HG02938 (cell line): ENCODE measurements around the gene F2RL2.

Experiments
- ATAC-seq: cut with Tn5 transposase; IDR thresholded peaks from one replicate; pipeline ENCODE4 v1.9.1; 2021; ENCODE audit warnings: mild to moderate bottlenecking, moderate library complexity; ENCODE audit not compliant: unreplicated experiment

F2RL2 gene, protein sequence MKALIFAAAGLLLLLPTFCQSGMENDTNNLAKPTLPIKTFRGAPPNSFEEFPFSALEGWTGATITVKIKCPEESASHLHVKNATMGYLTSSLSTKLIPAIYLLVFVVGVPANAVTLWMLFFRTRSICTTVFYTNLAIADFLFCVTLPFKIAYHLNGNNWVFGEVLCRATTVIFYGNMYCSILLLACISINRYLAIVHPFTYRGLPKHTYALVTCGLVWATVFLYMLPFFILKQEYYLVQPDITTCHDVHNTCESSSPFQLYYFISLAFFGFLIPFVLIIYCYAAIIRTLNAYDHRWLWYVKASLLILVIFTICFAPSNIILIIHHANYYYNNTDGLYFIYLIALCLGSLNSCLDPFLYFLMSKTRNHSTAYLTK

GRCh38 chr5:76622973-76623596 is at the start of gene F2RL2:
Gene F2RL2 (minus strand): TSS chr5:76623403. CDS start chr5:76623230, 173 bp downstream.
- no peak for ATAC-seq

DNA sequence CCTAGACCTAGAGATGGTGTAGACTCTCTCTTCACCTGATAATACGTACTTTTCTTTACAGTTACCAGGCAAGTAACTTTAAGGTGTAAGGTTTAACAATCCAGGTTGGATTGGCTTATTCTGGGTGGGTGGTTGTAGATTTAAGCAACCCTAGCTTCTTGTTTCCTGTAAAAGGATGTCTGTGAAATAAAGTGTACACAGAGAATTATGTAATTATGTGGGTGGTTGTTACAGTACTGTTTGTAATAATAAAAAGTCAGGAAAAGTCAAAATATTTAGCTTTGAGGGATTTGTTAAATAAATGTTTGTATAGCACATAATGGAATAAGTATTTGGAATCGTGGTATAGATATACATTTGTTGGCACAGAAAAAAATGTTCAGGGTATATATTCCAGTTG is 49.0 kb upstream of the F2RL2 start:
- no peak for ATAC-seq

- no peak for ATAC-seq
Observed at GRCh38 chr5:76670508-76670907, 47.3 kb upstream of the F2RL2 start.

DNA sequence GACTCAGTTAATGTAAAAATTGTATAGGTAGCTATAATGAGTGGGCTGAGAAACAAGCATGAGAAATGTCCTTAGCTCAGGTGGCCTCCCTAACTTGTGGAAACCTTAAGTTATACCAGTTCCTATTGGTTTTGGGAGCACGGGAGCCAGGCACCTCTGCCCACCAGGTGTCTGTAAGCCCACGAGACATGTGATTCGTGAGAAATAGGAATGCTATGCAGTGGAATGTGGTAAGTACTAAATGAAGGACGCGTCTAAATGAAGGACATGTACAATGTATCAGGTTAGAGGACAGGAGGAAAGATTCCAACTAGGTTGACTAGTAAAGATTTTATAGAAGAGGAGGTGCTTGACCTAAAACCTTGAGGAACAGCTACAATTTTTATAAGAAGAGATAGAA is 46.0 kb upstream of the F2RL2 start:
- no peak for ATAC-seq

- ATAC-seq: no peak
Observed at GRCh38 chr5:76667495-76667894, 44.3 kb upstream of the F2RL2 start.

GRCh38 chr5:76664079-76664478 is 40.9 kb upstream of the F2RL2 start:
- no peak for ATAC-seq

DNA sequence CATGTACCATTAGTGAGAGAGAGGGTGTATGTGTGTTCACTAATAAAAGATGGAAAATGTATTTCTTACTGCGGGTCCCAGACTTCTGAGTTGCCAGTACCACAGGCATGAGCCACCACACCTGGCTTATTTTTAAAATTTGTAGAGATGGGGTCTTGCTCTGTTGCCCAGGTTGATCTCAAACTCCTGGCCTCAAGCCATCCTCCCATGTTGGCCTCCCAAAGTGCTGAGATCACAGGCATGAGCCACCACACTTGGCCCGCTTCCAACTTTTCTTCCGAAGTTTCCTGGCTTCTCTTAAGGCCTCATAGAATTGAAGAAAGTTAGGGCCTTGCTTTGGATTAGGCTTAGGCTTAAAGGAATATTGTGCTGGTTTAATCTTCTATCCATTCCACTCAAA is 40.4 kb upstream of the F2RL2 start:
- ATAC-seq: no peak

DNA sequence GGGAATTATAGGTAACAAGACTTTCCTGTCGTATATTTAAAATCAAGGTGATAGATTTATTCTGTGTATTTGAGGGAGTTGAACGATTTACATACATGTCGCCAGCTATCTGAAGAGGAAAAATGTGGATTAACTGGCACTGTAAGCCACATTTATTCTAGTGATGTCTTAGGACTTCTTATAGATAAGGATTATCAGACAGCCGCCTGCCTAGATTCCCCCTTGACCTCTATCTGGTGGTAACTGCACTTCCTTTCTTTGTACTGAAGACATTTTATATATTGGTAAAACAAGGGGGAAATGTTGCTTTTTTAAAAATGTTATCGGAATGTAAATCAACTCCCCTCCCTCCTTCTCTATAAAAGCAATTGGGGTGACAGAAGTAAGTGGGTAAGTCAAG is 39.3 kb upstream of the F2RL2 start:
- ATAC-seq: no peak

- ATAC-seq: no peak
Observed at GRCh38 chr5:76660360-76660759, 37.2 kb upstream of the F2RL2 start.

DNA sequence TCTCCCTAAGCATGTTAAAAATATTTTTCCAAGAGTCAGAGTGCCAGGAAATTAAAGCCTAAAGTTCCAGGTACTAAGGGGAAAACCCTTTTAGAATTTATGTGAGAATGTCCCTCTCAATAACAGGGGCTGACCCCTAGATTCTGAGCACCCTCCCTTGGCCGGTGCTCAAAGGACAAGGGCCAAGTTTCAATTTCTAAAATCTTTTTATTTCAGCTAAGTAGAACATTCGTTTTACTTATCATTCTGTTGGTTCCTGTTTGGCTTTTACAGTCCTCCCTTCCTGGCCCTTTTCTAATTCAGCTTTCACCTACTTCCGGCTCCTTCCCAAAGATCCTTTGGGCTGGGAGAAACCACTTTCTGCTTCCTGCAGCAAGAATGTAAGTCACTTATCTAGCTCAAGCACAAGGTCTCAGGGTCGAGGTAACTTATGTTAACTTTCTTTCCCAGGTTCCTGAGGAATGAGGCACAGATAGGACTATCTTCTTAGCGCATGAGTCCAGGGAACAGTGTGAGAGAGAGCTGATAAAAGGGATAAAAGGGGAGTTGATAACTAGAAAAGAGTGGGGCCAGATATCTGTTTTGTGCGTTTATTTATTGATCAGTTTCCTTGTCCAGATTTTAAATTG is 34.6 kb upstream of the F2RL2 start:
- ATAC-seq: no peak

GRCh38 chr5:76657091-76657490 is 33.9 kb upstream of the F2RL2 start:
- no peak for ATAC-seq

DNA sequence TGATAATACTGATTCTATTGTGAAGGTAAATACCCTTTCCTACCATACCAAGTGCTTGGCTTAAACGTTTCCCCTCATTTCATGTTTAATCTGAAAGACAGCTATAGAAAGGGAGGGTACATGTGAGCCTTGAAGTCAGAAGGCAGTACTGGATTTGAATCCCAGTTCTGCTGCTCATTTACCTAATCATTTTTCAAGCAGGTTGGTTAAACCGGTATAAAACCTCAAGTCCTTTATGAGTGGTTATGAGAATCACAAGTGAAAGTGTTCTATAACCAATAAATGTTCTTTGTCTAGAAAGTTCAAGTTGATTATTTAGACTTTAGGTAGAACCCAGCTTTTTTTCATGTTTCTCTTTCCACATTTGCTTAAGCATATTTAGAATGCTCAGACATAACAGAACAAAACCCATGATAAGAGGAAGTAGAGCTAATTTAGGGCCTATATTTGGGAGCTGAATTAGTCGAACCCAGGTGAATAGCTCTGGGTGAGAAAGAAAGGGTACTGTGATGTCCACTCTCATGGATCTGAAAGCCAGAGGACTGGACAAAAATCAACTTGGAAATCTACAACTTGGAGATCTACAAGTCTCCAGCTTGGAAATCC is 29.7 kb upstream of the F2RL2 start:
- ATAC-seq: no peak

- no peak for ATAC-seq
Observed at GRCh38 chr5:76649140-76649539, 25.9 kb upstream of the F2RL2 start.

DNA sequence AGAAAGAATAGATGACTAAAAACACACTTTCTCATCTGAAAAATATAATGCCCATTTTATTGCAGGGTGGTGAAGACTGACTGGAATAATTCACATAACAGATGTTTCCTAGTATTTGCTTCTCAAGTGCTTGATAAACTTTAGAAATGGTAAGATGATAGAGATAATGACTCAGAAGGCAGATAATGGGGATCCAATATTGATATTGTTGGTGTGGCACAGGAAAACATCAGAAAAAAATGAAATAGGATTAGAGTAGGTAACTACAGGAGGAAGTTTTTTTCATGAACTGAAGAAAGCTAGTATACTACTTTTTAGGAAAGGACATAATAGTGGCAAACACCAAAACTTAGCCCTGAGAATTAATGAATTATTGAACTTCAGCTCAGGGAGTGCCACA is 20.2 kb upstream of the F2RL2 start:
- ATAC-seq: no peak

DNA sequence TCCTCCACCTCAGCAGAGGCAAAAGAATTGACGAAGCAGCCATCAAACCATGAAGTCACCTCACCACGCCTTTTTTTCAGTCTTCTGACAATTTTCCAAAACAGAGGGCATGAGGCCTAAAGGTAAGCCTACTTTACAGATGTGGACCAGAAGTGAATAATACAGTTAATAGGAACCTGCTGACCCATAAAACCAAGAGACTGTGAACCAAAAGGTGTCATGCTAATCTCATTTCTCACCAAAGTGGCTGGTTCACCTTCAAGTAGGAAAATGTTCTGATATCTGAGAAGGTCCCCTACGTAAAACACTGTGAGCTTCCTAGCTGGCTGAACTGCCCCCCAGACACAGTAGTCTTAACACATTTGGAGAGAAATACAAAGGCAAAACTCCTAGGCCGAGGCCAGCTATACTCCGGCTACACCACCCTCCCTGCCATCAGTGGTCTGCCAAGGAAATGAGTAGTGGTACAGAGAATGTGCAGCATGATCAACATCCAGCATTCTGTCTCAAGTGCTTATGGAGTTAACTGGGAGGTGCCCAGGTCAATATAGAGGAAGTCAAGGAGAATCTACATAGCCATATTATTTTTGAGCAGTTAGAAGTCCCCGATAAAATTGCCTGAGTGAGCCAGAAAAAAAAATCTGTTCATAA is 19.3 kb upstream of the F2RL2 start:
- no peak for ATAC-seq

GRCh38 chr5:76641514-76642120 is 18.4 kb upstream of the F2RL2 start:
- ATAC-seq: no peak

- no peak for ATAC-seq
Observed at GRCh38 chr5:76638479-76638878, 15.3 kb upstream of the F2RL2 start.

DNA sequence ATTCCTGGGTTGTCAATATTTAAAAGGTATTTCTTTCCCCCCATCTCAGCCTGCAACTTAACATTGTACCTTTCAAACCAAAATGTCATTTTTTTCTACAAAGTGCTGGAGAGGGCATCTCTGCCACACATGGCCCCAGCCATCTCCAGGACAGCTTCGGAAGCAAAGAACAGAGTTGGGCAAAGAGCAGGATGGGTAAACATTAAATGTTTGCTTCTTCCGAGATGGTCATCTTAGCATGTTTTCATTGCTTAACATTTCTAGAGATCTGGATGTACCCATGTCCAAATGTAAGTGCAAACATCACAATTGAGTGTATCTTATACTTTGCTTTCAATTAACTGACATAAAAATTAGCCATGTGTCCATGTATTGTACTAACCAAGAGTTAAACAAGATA is 14.3 kb upstream of the F2RL2 start:
- no peak for ATAC-seq

DNA sequence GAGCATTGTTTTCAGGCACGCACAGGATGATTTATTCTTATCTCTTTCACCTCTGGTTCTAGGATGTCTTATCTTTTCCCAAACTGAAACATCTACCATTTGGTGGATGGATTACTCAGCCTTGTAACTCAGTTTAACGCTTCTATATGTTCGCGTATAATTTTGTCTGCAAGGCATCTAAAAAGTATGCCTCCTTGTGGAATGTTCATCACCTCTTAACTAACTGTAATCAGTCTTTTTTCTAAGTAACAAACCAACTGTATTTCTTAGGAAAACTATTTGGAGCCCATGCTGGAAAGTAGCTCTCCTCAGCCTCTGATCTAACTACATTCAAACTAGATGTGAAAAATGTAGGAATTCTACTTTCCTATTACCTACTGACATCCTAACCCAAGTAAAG is 11.5 kb upstream of the F2RL2 start:
- no peak for ATAC-seq

DNA sequence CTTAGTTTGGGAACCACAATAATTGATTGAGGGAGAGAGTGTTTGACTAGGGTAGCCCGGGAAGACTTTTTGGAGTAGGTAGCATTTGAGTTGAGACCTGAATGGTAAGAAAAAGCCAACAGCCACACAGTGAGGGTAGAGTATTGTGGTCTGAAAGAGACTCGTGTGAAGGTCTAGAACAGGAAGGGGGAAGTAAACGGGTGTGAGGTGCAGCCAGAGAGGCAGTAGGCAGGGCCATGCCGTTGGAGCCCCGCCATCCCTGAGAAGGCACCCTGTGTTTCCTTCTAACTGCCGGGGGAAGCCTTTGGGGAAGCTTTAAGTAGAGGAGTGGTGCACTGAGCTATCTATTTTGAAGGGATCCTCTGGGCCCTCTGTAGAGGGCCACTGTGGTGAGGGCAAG is 3.5 kb upstream of the F2RL2 start:
- no peak for ATAC-seq
